H1 (cell line): ENCODE measurements around the gene NPBWR2. TPM values are rescaled to one million over a fixed set of nuclear protein-coding genes. Genes with fewer than 3 reads are reported as not detected.

Experiments used
- BACH1 ChIP-seq: IDR thresholded peaks from 2 replicates; pipeline ENCODE4 v1.6.1; 2012; ENCODE audit warnings: low read length, improper control_type of control experiment
- GTF2F1 ChIP-seq: IDR thresholded peaks from 2 replicates; pipeline ENCODE4 v1.6.1; 2012; ENCODE audit warnings: low read depth, low read length, improper control_type of control experiment, borderline replicate concordance
- HDAC6 ChIP-seq: IDR thresholded peaks from one replicate; pipeline ENCODE4 v1.7.1; 2012; ENCODE audit warnings: low read depth, mild to moderate bottlenecking, inconsistent platforms, low read length, moderate library complexity
- POLR2A ChIP-seq, 2 experiments: IDR thresholded peaks; 1 replicate in 1 of 2; 2 replicates in 1 of 2; pipeline ENCODE4 v1.6.1; 2011; ENCODE audit warnings: low read depth in 2 of 2, low read length in 2 of 2, mild to moderate bottlenecking in 2 of 2; ENCODE audit errors: control extremely low read depth in 1 of 2
- ZNF274 ChIP-seq: IDR thresholded peaks from 2 replicates; pipeline ENCODE4 v1.7.0; 2012; ENCODE audit warnings: low read length, borderline replicate concordance; ENCODE audit errors: extremely low read depth
- polyA plus RNA-seq, 7 experiments: library from polyadenylated mRNA; depleted of rRNA in 3 of 7; stranded (reverse) in 5 of 7; unstranded in 2 of 7; fragments of >200 nt in 5 of 7; fragments of 200-250 nt in 2 of 7; gene quantifications; 1 replicate in 5 of 7; 2 replicates in 1 of 7; 4 replicates in 1 of 7; pipeline versions ENCODE4 v1.2.1 to v1.2.3, GENCODE V29; 2011 to 2013; ENCODE audit warnings: missing spikeins in 2 of 7, mixed read lengths in 2 of 7
- total RNA-seq: library from RNA; stranded (reverse); fragmentation: NEBNext Ultra II Directional; extraction: Animal tissue kit (Norgen Biotek cat#: 25700); gene quantifications from 2 replicates; pipeline ENCODE4 v1.2.1, GENCODE V29; 2021
- TF ChIP-seq, protein P1 (sequence below): fragments of 300-600 bp; sonication (generic); IDR thresholded peaks from 2 replicates; pipeline ENCODE4 v1.7.1; 2012; ENCODE audit warnings: low read length, moderate library complexity, mild to moderate bottlenecking, inconsistent platforms; ENCODE audit not compliant: insufficient replicate concordance
- TF ChIP-seq, protein P2 (sequence below), 3 experiments: IDR thresholded peaks; 1 replicate in 2 of 3; 2 replicates in 1 of 3; pipeline versions ENCODE4 v1.5.1 to v1.6.1; 2011; ENCODE audit warnings: low read length in 3 of 3, mild to moderate bottlenecking in 3 of 3, inconsistent platforms in 2 of 3, low read depth in 1 of 3, moderate library complexity in 1 of 3; ENCODE audit not compliant: insufficient read depth in 1 of 3; ENCODE audit errors: control extremely low read depth in 1 of 3

Gene NPBWR2
- total and polyA plus RNA-seq, 2 of the 8 experiments (the other 6 are each of a cell fraction or from before 2014, with no cell fraction given): not detected

DNA sequence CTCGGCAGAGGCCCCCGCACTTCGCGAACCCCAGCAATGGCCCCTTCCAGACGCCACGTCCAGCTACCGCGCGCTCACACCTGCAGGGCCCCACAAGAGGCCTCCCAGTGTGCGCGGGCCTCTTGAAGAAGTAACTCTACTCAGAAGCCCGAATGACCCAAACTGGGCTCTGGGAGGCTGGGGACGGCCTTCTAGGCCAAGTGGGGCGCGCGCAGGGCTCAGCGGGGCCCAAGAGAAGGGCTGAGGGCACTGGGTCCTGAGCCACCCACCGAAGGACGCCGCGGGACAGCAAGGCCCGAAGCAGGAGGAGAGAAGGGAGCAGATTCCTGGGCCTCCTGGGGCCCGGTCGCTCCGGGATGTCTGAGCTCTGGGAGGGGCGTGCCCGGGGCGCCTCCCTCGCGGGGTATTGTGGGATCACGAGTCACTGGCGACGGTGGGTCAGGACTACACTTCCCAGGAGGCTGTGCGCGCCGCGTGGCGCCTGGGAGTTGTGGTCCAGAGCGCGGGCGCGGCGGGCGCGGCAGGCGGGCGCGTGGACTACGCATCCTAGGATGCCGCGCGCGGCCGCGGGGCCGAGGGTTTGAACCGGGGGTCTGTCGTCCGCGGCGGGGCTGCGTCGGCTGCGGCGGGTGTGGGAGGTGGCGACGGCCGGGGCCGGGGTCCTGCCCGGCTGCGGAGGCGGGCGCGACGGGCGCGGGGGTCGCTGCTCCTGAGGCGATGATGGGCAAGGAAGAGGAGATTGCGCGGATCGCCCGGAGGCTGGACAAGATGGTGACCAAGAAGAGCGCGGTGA lies 44.6 kb downstream of the NPBWR2 start, which contains the start of gene TCEA2 (continued):
- TF ChIP-seq, protein P1, sequence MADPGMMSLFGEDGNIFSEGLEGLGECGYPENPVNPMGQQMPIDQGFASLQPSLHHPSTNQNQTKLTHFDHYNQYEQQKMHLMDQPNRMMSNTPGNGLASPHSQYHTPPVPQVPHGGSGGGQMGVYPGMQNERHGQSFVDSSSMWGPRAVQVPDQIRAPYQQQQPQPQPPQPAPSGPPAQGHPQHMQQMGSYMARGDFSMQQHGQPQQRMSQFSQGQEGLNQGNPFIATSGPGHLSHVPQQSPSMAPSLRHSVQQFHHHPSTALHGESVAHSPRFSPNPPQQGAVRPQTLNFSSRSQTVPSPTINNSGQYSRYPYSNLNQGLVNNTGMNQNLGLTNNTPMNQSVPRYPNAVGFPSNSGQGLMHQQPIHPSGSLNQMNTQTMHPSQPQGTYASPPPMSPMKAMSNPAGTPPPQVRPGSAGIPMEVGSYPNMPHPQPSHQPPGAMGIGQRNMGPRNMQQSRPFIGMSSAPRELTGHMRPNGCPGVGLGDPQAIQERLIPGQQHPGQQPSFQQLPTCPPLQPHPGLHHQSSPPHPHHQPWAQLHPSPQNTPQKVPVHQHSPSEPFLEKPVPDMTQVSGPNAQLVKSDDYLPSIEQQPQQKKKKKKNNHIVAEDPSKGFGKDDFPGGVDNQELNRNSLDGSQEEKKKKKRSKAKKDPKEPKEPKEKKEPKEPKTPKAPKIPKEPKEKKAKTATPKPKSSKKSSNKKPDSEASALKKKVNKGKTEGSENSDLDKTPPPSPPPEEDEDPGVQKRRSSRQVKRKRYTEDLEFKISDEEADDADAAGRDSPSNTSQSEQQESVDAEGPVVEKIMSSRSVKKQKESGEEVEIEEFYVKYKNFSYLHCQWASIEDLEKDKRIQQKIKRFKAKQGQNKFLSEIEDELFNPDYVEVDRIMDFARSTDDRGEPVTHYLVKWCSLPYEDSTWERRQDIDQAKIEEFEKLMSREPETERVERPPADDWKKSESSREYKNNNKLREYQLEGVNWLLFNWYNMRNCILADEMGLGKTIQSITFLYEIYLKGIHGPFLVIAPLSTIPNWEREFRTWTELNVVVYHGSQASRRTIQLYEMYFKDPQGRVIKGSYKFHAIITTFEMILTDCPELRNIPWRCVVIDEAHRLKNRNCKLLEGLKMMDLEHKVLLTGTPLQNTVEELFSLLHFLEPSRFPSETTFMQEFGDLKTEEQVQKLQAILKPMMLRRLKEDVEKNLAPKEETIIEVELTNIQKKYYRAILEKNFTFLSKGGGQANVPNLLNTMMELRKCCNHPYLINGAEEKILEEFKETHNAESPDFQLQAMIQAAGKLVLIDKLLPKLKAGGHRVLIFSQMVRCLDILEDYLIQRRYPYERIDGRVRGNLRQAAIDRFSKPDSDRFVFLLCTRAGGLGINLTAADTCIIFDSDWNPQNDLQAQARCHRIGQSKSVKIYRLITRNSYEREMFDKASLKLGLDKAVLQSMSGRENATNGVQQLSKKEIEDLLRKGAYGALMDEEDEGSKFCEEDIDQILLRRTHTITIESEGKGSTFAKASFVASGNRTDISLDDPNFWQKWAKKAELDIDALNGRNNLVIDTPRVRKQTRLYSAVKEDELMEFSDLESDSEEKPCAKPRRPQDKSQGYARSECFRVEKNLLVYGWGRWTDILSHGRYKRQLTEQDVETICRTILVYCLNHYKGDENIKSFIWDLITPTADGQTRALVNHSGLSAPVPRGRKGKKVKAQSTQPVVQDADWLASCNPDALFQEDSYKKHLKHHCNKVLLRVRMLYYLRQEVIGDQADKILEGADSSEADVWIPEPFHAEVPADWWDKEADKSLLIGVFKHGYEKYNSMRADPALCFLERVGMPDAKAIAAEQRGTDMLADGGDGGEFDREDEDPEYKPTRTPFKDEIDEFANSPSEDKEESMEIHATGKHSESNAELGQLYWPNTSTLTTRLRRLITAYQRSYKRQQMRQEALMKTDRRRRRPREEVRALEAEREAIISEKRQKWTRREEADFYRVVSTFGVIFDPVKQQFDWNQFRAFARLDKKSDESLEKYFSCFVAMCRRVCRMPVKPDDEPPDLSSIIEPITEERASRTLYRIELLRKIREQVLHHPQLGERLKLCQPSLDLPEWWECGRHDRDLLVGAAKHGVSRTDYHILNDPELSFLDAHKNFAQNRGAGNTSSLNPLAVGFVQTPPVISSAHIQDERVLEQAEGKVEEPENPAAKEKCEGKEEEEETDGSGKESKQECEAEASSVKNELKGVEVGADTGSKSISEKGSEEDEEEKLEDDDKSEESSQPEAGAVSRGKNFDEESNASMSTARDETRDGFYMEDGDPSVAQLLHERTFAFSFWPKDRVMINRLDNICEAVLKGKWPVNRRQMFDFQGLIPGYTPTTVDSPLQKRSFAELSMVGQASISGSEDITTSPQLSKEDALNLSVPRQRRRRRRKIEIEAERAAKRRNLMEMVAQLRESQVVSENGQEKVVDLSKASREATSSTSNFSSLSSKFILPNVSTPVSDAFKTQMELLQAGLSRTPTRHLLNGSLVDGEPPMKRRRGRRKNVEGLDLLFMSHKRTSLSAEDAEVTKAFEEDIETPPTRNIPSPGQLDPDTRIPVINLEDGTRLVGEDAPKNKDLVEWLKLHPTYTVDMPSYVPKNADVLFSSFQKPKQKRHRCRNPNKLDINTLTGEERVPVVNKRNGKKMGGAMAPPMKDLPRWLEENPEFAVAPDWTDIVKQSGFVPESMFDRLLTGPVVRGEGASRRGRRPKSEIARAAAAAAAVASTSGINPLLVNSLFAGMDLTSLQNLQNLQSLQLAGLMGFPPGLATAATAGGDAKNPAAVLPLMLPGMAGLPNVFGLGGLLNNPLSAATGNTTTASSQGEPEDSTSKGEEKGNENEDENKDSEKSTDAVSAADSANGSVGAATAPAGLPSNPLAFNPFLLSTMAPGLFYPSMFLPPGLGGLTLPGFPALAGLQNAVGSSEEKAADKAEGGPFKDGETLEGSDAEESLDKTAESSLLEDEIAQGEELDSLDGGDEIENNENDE: no peak
- TF ChIP-seq GTF2F1 (no peak), HDAC6 (no peak), ZNF274 (no peak), POLR2A (IDR thresholded peaks at IDR 0.05; ENCODE audit: control extremely low read depth in 1 of 2, low read depth in 2 of 2, low read length in 2 of 2) (peak in 1 of 2 experiments; percentile 21; a peak in 1 of 3 replicates), BACH1 (peak; percentile 44; the same call in 1 of the 2 replicates)
- TF ChIP-seq, protein P2, sequence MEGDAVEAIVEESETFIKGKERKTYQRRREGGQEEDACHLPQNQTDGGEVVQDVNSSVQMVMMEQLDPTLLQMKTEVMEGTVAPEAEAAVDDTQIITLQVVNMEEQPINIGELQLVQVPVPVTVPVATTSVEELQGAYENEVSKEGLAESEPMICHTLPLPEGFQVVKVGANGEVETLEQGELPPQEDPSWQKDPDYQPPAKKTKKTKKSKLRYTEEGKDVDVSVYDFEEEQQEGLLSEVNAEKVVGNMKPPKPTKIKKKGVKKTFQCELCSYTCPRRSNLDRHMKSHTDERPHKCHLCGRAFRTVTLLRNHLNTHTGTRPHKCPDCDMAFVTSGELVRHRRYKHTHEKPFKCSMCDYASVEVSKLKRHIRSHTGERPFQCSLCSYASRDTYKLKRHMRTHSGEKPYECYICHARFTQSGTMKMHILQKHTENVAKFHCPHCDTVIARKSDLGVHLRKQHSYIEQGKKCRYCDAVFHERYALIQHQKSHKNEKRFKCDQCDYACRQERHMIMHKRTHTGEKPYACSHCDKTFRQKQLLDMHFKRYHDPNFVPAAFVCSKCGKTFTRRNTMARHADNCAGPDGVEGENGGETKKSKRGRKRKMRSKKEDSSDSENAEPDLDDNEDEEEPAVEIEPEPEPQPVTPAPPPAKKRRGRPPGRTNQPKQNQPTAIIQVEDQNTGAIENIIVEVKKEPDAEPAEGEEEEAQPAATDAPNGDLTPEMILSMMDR (IDR thresholded peaks at IDR 0.05; ENCODE audit: control extremely low read depth in 1 of 3, insufficient read depth in 1 of 3, low read depth in 1 of 3, low read length in 3 of 3): 0 out of 4 replicates have a peak, but pooled peaks of 1 of the 3 experiments have one; percentile 3
